Measurements from ENCODE around the gene VPS54. TPM values are rescaled to one million over a fixed set of nuclear protein-coding genes. Genes with fewer than 3 reads are reported as not detected.

Gene VPS54
- total RNA-seq, 1 experiment from 2014 or later = 14.6 TPM

GRCh38 chr2:64035072-64035942 is 16.1 kb upstream of the VPS54 start:
- no peak overlapping the region for H3K27ac Mint-ChIP-seq
- no peak overlapping the region for H3K4me3 Mint-ChIP-seq
- CTCF ChIA-PET = no interaction called here
- POLR2A ChIA-PET = no interaction called here
- peaks cover 19% of the 10 kb centered on the region for H3K4me1 Mint-ChIP-seq
- DNase-seq (ENCODE audit: low spot score) (no peak), ATAC-seq (no peak)
- no peaks in the 10 kb centered on the region for H3K27me3 Mint-ChIP-seq (ENCODE audit: low read depth)
- no peaks in the 10 kb centered on the region for H3K36me3 Mint-ChIP-seq
- TF ChIP-seq ZNF671 (CRISPR knock-in tag; IDR thresholded peaks at IDR 0.05) (no peak), NR2C2 (CRISPR knock-in tag; IDR thresholded peaks at IDR 0.05) (no peak), PRDM15 (CRISPR knock-in tag; IDR thresholded peaks at IDR 0.05) (no peak), ATF3 (CRISPR knock-in tag; conservative IDR thresholded peaks at IDR 0.05) (no peak), ARID4B (CRISPR knock-in tag; IDR thresholded peaks at IDR 0.05; ENCODE audit: borderline replicate concordance) (no peak), ELF4 (CRISPR knock-in tag; IDR thresholded peaks at IDR 0.05; ENCODE audit: low read depth) (no peak), FOXP1 (CRISPR knock-in tag; IDR thresholded peaks at IDR 0.05; ENCODE audit: borderline replicate concordance) (no peak), PRRX2 (CRISPR knock-in tag; IDR thresholded peaks at IDR 0.05) (no peak), PREB (CRISPR knock-in tag; IDR thresholded peaks at IDR 0.05; ENCODE audit: borderline replicate concordance) (no peak), ATF6 (CRISPR knock-in tag; IDR thresholded peaks at IDR 0.05) (no peak), ZNF396 (CRISPR knock-in tag; IDR thresholded peaks at IDR 0.05; ENCODE audit: borderline replicate concordance) (no peak), FOXJ3 (CRISPR knock-in tag; IDR thresholded peaks at IDR 0.05; ENCODE audit: borderline replicate concordance) (no peak), TCF7 (CRISPR knock-in tag; IDR thresholded peaks at IDR 0.05; ENCODE audit: low read depth) (no peak), NFYB (CRISPR knock-in tag; conservative IDR thresholded peaks at IDR 0.05; ENCODE audit: low read depth) (no peak), ZNF121 (CRISPR knock-in tag; IDR thresholded peaks at IDR 0.05) (no peak), ZNF416 (CRISPR knock-in tag; IDR thresholded peaks at IDR 0.05) (no peak), ZNF281 (CRISPR knock-in tag; IDR thresholded peaks at IDR 0.05) (no peak)
- TF ChIP-seq, protein P1, sequence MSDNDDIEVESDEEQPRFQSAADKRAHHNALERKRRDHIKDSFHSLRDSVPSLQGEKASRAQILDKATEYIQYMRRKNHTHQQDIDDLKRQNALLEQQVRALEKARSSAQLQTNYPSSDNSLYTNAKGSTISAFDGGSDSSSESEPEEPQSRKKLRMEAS (CRISPR knock-in tag; IDR thresholded peaks at IDR 0.05) = no peak
- H3K9me3 Mint-ChIP-seq = peaks cover 5% of the 10 kb centered on the region

Data from WTC11 (cell line).